Breast epithelium (tissue), 4 donors: Measurements from ENCODE around the gene MIEF1. TPM values are rescaled to one million over a fixed set of nuclear protein-coding genes. Genes with fewer than 3 reads are reported as not detected.
"Not testable (repeated sequence)": the region's sequence is repeated elsewhere in the genome, so short reads cannot be mapped to it uniquely, and the experiment has no call there.

ENCODE experiments used
- DNase-seq, 2 donors: peaks; one replicate each; pipeline ENCODE4 v3.0.0-alpha.2; 2019; ENCODE audit warnings: low spot score in 2 of 2
- H3K27ac ChIP-seq, 2 donors: fragments of 200-600 bp; sonication (generic) in 1 of 2; one replicate each; pipeline ENCODE4 v1.5.1; 2016 to 2019; ENCODE audit warnings: mild to moderate bottlenecking in 1 of 2
- H3K27me3 ChIP-seq, 2 donors: fragments of 200-600 bp; sonication (generic) in 1 of 2; one replicate each; pipeline versions ENCODE4 v1.5.1 to v1.6.0; 2017 to 2019; ENCODE audit warnings: control low read depth in 1 of 2, mild to moderate bottlenecking in 1 of 2
- H3K36me3 ChIP-seq: fragments of 200-600 bp; one replicate; pipeline ENCODE4 v1.5.1; 2019
- H3K4me1 ChIP-seq, 2 donors: fragments of 200-600 bp; sonication (generic); one replicate each; pipeline ENCODE4 v1.5.1; 2016 to 2019; ENCODE audit warnings: control low read depth in 1 of 2
- H3K4me3 ChIP-seq, 3 donors: fragments of 200-600 bp; sonication (generic); 1 replicate in 2 of 3; 2 replicates in 1 of 3; pipeline ENCODE4 v1.5.1; 2016 to 2019; ENCODE audit warnings: mild to moderate bottlenecking in 3 of 3, moderate library complexity in 2 of 3
- H3K9me3 ChIP-seq, 2 donors: fragments of 200-600 bp; sonication (generic) in 1 of 2; one replicate each; pipeline ENCODE4 v1.5.1; 2016 to 2019; ENCODE audit warnings: control low read depth in 1 of 2
- CTCF ChIP-seq, 3 donors: fragments of 450-650 bp; IDR thresholded peaks; one replicate each; pipeline ENCODE4 v1.5.1; 2016 to 2017; ENCODE audit warnings: antibody characterized with exemption in 3 of 3, mild to moderate bottlenecking in 3 of 3, moderate library complexity in 3 of 3
- POLR2A ChIP-seq: fragments of 450-650 bp; IDR thresholded peaks from one replicate; pipeline ENCODE4 v1.6.1; 2016; ENCODE audit warnings: antibody characterized with exemption, mild to moderate bottlenecking, moderate library complexity
- POLR2AphosphoS5 ChIP-seq, 3 donors: sonication (generic); formaldehyde crosslinking; IDR thresholded peaks; one replicate each; pipeline ENCODE4 v1.6.1; 2017; ENCODE audit warnings: antibody characterized with exemption in 3 of 3
- intact Hi-C: fragments of 100-400 bp; cut with DNase I; formaldehyde crosslinking; loops from one replicate; pipeline ENCODE4 v1.15.1; 2023; ENCODE audit warnings: low total_unique reads
- total RNA-seq, 3 donors: library from RNA; depleted of rRNA; stranded (reverse); fragments of >200 nt; gene quantifications; one replicate each; pipeline ENCODE4 v1.1.0, GENCODE V29; 2016

Gene MIEF1
- total RNA-seq, 3 donors from 2014 or later: 19.7 to 24.3 (median 22.9) TPM

GRCh38 chr22:39520226-39521105 lies 18.4 kb downstream of the MIEF1 start, which contains the start of gene ATF4:
ATF4 (plus strand) TSS chr22:39520562; CDS start chr22:39521446, 884 bp downstream.
- H3K4me1 ChIP-seq: peaks cover 9 to 22% of the 10 kb centered on the region in 2 donors
- no peaks in the 10 kb centered on the region for H3K27me3 ChIP-seq
- H3K9me3 ChIP-seq: no peaks in the 10 kb centered on the region
- peak within 1 kb of the TSS; percentile 97 to 100 (median 99) for H3K4me3 ChIP-seq
- peak in 2 of 3 donors; percentile 13 to 37 for TF ChIP-seq CTCF (IDR thresholded peaks at IDR 0.05)
- TF ChIP-seq POLR2AphosphoS5 (IDR thresholded peaks at IDR 0.05): peak; percentile 99 to 100 (median 99)
- TF ChIP-seq POLR2A: peak; percentile 99
- peak within 1 kb of the TSS; percentile 99 to 100 for H3K27ac ChIP-seq
- intact Hi-C loops: loop anchor here (10.0 kb wide), 1 partner anchor 206 kb away; the partner anchor contains the start of gene RPL3
- DNase-seq: peak in 1 of 2 donors; percentile 91
- H3K36me3 ChIP-seq: no peaks in the 10 kb centered on the region

GRCh38 chr22:39521106-39521885 lies 19.2 kb downstream of the MIEF1 start:
- not testable (repeated sequence) for H3K9me3 ChIP-seq, H3K36me3 ChIP-seq, H3K27me3 ChIP-seq
- H3K4me3 ChIP-seq: peak overlapping the region; percentile 97 to 100 (median 99)
- DNase-seq: peak in 1 of 2 donors; percentile 69
- H3K4me1 ChIP-seq: peaks cover 9 to 22% of the 10 kb centered on the region in 2 donors
- H3K27ac ChIP-seq: peak overlapping the region; percentile 99 to 100
- intact Hi-C loops: loop anchor here (10.0 kb wide), 1 partner anchor 206 kb away; the partner anchor contains the start of gene RPL3

GRCh38 chr22:39522091-39522490 lies 20.0 kb downstream of the MIEF1 start:
- not testable (repeated sequence) for H3K9me3 ChIP-seq, H3K36me3 ChIP-seq, DNase-seq, H3K27me3 ChIP-seq
- intact Hi-C loops: loop anchor here (10.0 kb wide), 1 partner anchor 207 kb away; the partner anchor contains the start of gene RPL3
- peak overlapping the region; percentile 99 to 100 for H3K27ac ChIP-seq
- H3K4me1 ChIP-seq: peaks cover 9 to 22% of the 10 kb centered on the region in 2 donors
- H3K4me3 ChIP-seq: peak overlapping the region; percentile 97 to 100 (median 99)

GRCh38 chr22:39522567-39523300 lies 20.6 kb downstream of the MIEF1 start:
- Histone ChIP-seq H3K4me3 (peak overlapping the region; percentile 97 to 100 (median 99)), H3K27ac (peak overlapping the region; percentile 99 to 100), H3K4me1 (peaks cover 9 to 28% of the 10 kb centered on the region in 2 donors), H3K9me3 (no peaks in the 10 kb centered on the region), H3K27me3 (no peaks in the 10 kb centered on the region), H3K36me3 (no peaks in the 10 kb centered on the region)
- DNase-seq: no peak
- peak in 2 of 3 donors; percentile 14 to 25 for TF ChIP-seq POLR2AphosphoS5 (IDR thresholded peaks at IDR 0.05)
- TF ChIP-seq CTCF (IDR thresholded peaks at IDR 0.05): no peak
- no peak for TF ChIP-seq POLR2A
- intact Hi-C loops: loop anchor here (10.0 kb wide), 1 partner anchor 208 kb away; the partner anchor contains the start of gene RPL3

GRCh38 chr22:39524089-39524752 lies 22.1 kb downstream of the MIEF1 start:
- no peaks in the 10 kb centered on the region for H3K27me3 ChIP-seq
- peak overlapping the region; percentile 31 to 40 for H3K27ac ChIP-seq
- H3K4me3 ChIP-seq: peak overlapping the region in 1 of 3 donors; percentile 28
- no peak for TF ChIP-seq POLR2A
- TF ChIP-seq POLR2AphosphoS5 (IDR thresholded peaks at IDR 0.05): no peak
- no peak for TF ChIP-seq CTCF (IDR thresholded peaks at IDR 0.05)
- DNase-seq: no peak
- peaks cover 16 to 35% of the 10 kb centered on the region in 2 donors for H3K4me1 ChIP-seq
- H3K9me3 ChIP-seq: no peaks in the 10 kb centered on the region
- H3K36me3 ChIP-seq: no peaks in the 10 kb centered on the region
- intact Hi-C loops: loop anchor here (10.0 kb wide), 1 partner anchor 209 kb away; the partner anchor contains the start of gene RPL3
